ENCODE measurements around the gene ZNF568.

The ZNF568 gene

DNA sequence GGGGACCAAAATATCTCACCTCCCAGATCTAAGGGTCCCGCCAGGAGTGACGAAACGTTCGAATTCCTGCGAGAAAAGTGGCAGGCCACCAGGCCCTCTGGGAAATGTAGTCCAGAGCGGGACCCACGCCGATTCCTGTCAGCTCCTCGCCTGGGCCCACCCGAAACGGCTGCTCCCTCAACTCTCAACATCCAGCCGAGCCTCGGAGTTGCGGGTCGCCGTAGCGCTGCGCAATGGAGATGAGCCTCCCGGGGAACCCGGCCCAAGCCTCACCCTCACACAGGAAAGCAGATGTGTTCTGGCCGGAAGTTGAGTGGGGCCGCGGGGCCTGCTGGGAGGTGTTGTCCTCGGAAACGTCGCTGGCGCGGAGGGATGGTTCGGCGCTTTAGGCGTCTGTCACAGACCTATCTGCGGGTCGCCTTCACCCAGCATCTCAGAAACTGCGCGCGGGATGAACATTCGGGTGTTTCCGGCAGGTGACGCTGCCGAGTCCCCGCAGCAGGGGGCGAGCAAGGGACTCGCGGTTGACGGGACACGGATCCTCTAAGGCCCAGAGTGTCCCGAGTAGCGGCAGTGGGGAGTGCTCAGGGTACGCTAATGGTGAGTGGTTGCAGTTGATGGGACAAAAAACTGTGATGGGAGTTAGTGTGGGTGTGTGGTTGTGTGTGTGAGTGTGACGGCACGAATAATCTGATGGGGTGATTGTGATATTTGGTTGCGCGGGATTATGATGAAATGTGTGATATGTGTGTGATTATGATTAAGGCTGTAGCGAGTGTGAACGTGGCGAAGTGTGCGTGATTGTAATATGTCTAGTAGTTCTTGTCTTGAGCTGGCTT, at the start of gene ZNF568, which contains the start of gene ZNF829:
Gene ZNF568, plus strand, starts transcription at position 341 of the 839 bp plus-strand sequence. CDS start 6,439 bp downstream, outside the sequence.
Gene ZNF829, minus strand, starts transcription at position 300 of the 839 bp plus-strand sequence. CDS start 1,124 bp downstream, outside the sequence.
- Histone ChIP-seq H2AFZ (ENCODE audit: low read length) (peak within 1 kb of the TSS; percentile 80), H3F3A (ENCODE audit: low read depth) (no peaks in the 10 kb centered on the region), H3K9me3 (ENCODE audit: insufficient read depth, low read depth, low read length) (no peaks in the 10 kb centered on the region), H4K20me1 (ENCODE audit: insufficient read depth, low read length, poor library complexity, severe bottlenecking) (no peaks in the 10 kb centered on the region), H3K27me3 (ENCODE audit: insufficient read depth, low read length, poor library complexity, severe bottlenecking) (no peaks in the 10 kb centered on the region), H3K4me2 (ENCODE audit: low read depth, low read length, poor library complexity, severe bottlenecking) (peak within 1 kb of the TSS; percentile 72), H3K9ac (ENCODE audit: low read depth, low read length, poor library complexity, severe bottlenecking) (peak within 1 kb of the TSS; percentile 71), H3K9me2 (replicated peaks; ENCODE audit: low read depth, low read length) (no peaks in the 10 kb centered on the region), H3K79me2 (ENCODE audit: insufficient read depth, low read length) (no peaks in the 10 kb centered on the region), H3K36me3 (ENCODE audit: insufficient read depth, low read length) (no peaks in the 10 kb centered on the region), H3K4me3 (ENCODE audit: low read length, poor library complexity, severe bottlenecking) (peak within 1 kb of the TSS; percentile 75), H3K4me1 (ENCODE audit: insufficient read depth, low read length, poor library complexity, severe bottlenecking) (peaks cover 13% of the 10 kb centered on the region)
- TF ChIP-seq, protein P1, sequence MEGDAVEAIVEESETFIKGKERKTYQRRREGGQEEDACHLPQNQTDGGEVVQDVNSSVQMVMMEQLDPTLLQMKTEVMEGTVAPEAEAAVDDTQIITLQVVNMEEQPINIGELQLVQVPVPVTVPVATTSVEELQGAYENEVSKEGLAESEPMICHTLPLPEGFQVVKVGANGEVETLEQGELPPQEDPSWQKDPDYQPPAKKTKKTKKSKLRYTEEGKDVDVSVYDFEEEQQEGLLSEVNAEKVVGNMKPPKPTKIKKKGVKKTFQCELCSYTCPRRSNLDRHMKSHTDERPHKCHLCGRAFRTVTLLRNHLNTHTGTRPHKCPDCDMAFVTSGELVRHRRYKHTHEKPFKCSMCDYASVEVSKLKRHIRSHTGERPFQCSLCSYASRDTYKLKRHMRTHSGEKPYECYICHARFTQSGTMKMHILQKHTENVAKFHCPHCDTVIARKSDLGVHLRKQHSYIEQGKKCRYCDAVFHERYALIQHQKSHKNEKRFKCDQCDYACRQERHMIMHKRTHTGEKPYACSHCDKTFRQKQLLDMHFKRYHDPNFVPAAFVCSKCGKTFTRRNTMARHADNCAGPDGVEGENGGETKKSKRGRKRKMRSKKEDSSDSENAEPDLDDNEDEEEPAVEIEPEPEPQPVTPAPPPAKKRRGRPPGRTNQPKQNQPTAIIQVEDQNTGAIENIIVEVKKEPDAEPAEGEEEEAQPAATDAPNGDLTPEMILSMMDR (conservative IDR thresholded peaks at IDR 0.05; ENCODE audit: low read length) = peak; percentile 71
- no peak for TF ChIP-seq EZH2phosphoT487 (IDR thresholded peaks at IDR 0.05; ENCODE audit: borderline replicate concordance)

DNA sequence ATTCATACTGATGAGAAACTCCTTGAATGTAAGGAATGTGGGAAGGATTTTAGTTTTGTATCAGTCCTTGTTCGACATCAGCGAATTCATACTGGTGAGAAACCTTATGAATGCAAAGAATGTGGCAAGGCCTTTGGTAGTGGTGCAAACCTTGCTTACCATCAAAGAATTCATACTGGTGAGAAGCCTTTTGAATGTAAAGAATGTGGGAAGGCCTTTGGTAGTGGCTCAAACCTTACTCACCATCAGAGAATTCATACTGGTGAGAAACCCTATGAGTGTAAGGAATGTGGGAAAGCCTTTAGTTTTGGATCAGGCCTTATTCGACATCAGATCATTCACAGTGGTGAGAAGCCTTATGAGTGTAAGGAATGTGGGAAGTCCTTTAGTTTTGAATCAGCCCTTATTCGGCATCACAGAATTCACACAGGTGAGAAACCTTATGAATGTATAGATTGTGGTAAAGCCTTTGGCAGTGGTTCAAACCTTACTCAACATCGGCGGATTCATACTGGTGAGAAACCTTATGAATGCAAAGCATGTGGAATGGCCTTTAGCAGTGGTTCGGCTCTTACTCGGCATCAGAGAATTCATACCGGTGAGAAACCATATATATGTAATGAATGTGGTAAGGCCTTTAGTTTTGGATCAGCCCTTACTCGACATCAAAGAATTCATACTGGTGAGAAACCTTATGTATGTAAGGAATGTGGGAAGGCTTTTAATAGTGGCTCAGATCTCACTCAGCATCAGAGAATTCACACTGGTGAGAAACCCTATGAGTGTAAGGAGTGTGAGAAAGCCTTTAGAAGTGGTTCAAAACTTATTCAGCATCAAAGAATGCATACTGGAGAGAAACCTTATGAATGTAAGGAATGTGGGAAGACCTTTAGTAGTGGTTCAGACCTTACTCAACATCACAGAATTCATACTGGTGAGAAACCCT, 38.9 kb upstream of the ZNF568 start:
- TF ChIP-seq, protein P1 (conservative IDR thresholded peaks at IDR 0.05; ENCODE audit: low read length) = no peak
- no peak for TF ChIP-seq EZH2phosphoT487 (IDR thresholded peaks at IDR 0.05; ENCODE audit: borderline replicate concordance)
- H3K36me3 ChIP-seq (ENCODE audit: insufficient read depth, low read length) = peaks cover 30% of the 10 kb centered on the region

DNA sequence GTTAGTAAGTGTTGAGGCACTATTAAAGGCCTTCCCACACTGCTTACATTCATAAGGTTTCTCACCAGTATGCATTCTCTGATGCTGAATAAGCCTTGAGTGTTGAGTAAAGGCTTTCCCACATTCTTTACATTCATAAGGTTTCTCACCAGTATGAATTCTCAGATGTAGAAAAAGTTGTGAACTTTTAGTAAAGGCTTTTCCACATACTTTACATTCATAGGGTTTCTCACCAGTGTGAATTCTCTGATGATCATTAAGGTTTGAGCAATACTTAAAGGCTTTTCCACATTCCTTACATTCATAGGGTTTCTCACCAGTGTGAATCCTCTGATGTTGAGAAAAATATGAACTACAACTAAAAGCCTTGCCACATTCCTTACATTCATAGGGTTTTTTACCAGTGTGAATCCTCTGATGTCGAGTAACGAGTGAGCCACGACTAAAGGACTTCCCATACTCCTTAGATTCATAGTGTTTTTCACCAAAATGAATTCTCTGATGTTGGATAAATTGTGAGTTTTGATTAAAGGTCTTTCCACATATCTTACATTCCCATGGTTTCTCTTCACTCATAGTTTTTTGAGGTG, 24.3 kb upstream of the ZNF568 start:
- H3K27me3 ChIP-seq (ENCODE audit: insufficient read depth, low read length, poor library complexity, severe bottlenecking) = no peaks in the 10 kb centered on the region
- no peaks in the 10 kb centered on the region for H4K20me1 ChIP-seq (ENCODE audit: insufficient read depth, low read length, poor library complexity, severe bottlenecking)
- no peak overlapping the region for H3K9ac ChIP-seq (ENCODE audit: low read depth, low read length, poor library complexity, severe bottlenecking)
- no peak overlapping the region for H2AFZ ChIP-seq (ENCODE audit: low read length)
- no peak overlapping the region for H3K4me3 ChIP-seq (ENCODE audit: low read length, poor library complexity, severe bottlenecking)
- no peaks in the 10 kb centered on the region for H3K9me2 ChIP-seq (replicated peaks; ENCODE audit: low read depth, low read length)
- peaks cover 62% of the 10 kb centered on the region for H3K9me3 ChIP-seq (ENCODE audit: insufficient read depth, low read depth, low read length)
- TF ChIP-seq, protein P1 (conservative IDR thresholded peaks at IDR 0.05; ENCODE audit: low read length) = no peak
- TF ChIP-seq EZH2phosphoT487 (IDR thresholded peaks at IDR 0.05; ENCODE audit: borderline replicate concordance) = no peak
- H3K79me2 ChIP-seq (ENCODE audit: insufficient read depth, low read length) = no peaks in the 10 kb centered on the region
- peaks cover 59% of the 10 kb centered on the region; the same call in 1 of the 2 replicates for H3K36me3 ChIP-seq (ENCODE audit: insufficient read depth, low read length)
- H3K4me1 ChIP-seq (ENCODE audit: insufficient read depth, low read length, poor library complexity, severe bottlenecking) = no peaks in the 10 kb centered on the region
- no peak overlapping the region for H3K4me2 ChIP-seq (ENCODE audit: low read depth, low read length, poor library complexity, severe bottlenecking)
- H3F3A ChIP-seq (ENCODE audit: low read depth) = no peaks in the 10 kb centered on the region

More for the DNA sequence above, 38.9 kb upstream of the ZNF568 start:
- H3K4me1 ChIP-seq (ENCODE audit: insufficient read depth, low read length, poor library complexity, severe bottlenecking) = no peaks in the 10 kb centered on the region
- H4K20me1 ChIP-seq (ENCODE audit: insufficient read depth, low read length, poor library complexity, severe bottlenecking) = no peaks in the 10 kb centered on the region
- no peaks in the 10 kb centered on the region for H3F3A ChIP-seq (ENCODE audit: low read depth)
- H3K27me3 ChIP-seq (ENCODE audit: insufficient read depth, low read length, poor library complexity, severe bottlenecking) = no peaks in the 10 kb centered on the region
- H3K9me3 ChIP-seq (ENCODE audit: insufficient read depth, low read depth, low read length) = peaks cover 56% of the 10 kb centered on the region
- H2AFZ ChIP-seq (ENCODE audit: low read length) = no peak overlapping the region
- no peak overlapping the region for H3K9ac ChIP-seq (ENCODE audit: low read depth, low read length, poor library complexity, severe bottlenecking)
- no peak overlapping the region for H3K4me3 ChIP-seq (ENCODE audit: low read length, poor library complexity, severe bottlenecking)
- no peaks in the 10 kb centered on the region for H3K9me2 ChIP-seq (replicated peaks; ENCODE audit: low read depth, low read length)
- no peak overlapping the region for H3K4me2 ChIP-seq (ENCODE audit: low read depth, low read length, poor library complexity, severe bottlenecking)
- H3K79me2 ChIP-seq (ENCODE audit: insufficient read depth, low read length) = no peaks in the 10 kb centered on the region
